Measurements from ENCODE around the gene CCDC177.
A peak's percentile ranks its signal among the peaks of the same experiment; 100 is the strongest.

CCDC177 gene

DNA sequence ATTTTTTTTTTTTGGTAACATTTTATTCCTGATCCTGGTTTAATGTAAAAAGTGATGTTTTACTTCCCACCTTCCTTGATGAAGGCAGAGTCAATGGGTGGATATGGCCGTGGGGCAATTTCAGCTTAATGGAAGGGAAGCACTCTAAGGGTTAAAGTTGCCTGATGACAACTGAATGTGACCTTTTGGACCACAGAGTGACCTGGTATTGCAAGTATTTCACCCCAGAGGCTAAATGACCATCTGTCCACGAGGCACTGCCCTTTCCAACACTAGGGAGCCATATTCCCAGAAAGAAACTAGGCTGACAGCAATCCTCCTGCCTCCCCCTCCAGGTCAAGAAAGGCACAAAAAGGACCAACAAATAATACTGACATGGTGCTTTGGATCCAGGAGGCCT lies 4.8 kb downstream of the CCDC177 start:
- DNase-seq (ENCODE audit: low read depth in 3 of 3), result no peak

DNA sequence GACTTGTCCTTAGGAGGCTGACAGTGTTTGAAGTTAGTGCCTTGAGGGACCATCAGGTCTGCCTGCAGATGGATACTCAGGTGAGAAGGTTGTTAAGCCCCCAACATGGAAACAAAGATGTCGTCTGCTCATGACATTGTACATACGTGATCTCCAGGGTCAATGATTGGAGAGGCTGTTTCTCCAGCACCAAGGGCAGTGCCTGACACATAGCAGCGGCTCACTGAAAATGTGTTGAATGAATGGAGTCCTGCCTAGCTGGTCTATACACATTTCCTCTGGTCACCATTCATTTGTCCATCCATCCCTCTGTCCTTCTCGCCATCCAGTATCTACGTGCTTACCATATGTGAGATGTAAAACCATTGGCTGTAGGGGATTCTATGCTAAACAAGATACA lies 7.1 kb downstream of the CCDC177 start:
- no peak for DNase-seq (ENCODE audit: low read depth in 3 of 3)

DNA sequence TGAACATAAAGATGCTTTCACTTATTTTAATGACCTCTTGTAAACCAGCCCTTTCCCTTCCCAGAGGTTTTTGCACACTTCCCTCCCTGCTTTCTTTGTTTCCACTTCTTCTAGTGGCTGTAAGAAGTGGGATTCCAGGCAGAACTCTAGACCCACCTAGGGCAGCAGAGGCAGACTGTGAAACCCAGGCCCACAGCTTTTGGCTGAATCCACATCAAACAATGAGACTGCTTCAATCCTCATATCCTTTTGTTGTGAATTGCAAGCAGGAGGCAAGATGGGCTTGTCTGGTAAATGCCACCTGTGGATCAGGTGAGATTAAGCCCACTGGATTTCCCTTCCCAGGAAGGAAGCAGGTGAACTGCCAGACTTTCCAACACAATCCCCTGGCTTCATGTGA lies 12.8 kb downstream of the CCDC177 start:
- DNase-seq (ENCODE audit: low read depth in 3 of 3), result no peak

DNA sequence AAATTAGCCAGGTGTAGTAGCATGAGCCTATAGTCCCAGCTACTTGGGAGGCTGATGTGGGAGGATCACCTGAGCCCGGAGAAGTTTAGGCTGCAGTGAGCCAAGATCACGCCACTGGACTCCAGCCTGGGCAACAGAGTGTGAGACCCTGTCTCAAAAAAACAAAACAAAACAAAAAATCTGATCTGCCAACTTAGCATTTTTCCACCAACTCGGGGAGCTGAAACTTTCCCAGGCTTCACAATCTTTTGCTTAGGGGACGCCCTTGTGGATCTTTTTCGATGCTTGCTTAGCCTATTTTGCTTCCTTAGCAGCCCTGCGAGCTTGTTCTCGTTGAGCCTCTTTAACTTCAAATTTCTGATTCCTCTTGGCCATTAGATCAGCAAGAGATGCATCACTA lies 13.8 kb downstream of the CCDC177 start:
- DNase-seq (ENCODE audit: low read depth in 3 of 3), result no peak

DNA sequence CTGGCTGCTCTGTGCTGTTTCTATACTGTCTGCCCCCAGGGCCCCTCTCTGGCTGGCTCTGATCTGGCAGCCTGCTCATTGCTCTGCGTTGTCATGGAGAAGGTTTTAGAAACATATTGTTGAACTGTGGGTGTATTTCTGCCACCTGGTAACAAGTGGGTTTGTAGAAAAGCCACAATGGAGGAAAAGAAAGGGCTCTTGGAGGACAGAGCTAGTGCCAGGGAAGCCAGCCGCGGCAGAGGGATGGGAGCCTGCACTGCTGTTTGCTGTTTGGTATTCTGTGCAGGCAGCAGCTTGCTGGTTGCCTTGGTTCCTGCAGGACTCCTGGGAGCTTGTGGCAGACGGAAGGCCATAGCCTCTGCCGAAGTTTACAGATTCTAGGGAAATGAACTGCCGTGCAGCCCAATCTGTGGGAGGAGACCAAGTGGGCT lies 15.1 kb downstream of the CCDC177 start:
- DNase-seq (ENCODE audit: low read depth in 3 of 3), result no peak

DNA sequence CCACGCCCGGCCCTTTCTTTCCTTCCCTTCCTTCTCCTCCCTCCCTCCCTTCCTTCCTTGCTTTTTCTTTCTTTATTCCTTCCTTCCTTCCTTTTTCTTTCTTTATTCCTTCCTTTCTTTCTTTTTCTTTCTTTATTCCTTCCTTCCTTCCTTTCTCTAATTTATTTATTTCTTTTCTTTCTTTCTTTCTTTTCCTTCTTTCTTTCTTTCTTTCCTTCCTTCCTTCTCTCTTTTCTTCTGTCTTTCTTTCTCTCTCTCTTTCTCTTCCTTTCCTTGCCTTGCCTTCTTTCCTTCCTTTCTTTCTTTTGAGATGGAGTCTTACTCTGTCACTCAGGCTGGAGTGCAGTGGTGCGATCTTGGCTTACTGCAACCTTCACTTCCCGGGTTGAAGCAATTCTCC lies 15.9 kb downstream of the CCDC177 start:
- no peak for DNase-seq (ENCODE audit: low read depth in 3 of 3)

DNA sequence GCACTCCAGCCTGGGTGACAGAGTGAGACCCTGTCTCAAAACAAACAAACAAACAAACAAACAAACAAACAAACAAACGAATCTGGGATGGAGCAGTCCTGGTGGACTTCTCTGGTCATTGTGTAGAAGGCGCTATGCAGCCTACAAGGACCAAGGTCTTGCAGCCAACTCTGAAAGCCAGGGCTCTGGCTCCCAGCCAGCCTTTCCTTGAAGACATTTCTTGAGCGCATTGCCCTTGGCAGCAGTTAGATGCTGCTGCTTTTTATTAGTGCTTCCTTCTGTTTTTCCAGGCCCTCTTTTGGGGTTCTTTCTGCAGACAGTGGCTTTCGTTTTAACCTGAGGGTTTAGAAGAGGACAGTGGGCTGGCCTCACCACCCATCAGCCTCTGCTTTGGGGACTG lies 20.2 kb downstream of the CCDC177 start:
- DNase-seq (ENCODE audit: low read depth in 3 of 3), result no peak

DNA sequence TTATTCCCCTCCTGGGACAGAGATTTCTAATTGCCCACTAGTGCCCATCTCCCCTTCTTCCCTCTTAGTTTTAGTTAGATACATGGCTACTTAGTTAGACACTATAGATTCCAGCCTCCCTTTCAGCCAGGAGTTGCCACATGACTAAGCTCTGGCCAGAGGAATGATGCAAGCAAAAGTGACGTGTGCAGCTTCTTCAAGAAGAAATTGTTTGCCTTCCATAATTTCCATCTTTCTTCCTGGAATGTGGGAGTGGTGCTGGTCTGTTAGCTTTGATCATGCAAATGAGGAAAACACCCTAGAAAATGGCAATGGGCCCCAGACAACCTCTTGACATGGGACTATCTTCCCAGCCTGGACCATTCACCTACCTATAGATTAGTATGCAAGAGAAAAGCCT lies 21.4 kb downstream of the CCDC177 start:
- no peak for DNase-seq (ENCODE audit: low read depth in 3 of 3)

DNA sequence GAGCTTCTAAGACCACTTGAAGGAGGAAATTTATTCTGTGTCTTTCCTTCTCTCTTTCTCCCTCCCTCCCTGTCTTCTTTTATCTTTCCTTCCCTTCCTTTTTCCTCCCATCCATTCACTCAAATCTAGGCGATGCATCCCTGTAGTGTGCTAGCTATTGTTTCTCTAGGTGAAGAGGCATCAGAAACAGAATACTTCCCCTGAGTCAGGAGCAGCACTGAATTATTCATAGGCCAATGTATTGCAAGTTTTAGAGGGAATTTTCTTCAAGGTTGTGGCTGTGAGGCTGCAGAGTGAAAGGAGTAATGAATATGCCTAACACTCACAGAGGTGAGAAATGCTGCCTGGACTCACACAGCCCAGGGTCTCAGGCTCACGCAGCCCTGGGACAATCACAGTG lies 23.2 kb downstream of the CCDC177 start:
- DNase-seq (ENCODE audit: low read depth in 3 of 3), result no peak

DNA sequence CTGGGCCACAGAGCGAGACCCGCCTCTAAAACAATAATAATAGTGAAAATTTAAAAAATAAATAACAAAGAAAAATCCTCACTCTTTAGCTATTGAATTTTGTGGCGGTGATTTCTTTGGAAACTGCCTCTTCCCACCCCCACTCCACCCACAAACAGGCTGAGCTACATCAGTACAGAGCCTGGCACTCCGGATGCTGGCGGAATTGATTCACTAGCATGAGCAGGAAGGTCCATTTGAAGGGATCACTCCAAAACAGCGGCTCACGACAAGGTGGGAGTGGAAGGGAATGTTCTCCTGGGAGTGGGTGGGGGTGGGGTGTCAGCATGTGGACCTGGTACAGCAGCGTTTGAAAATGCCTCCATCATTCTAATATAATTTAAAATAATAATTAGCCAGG lies 26.1 kb downstream of the CCDC177 start:
- DNase-seq (ENCODE audit: low read depth in 3 of 3), result no peak

DNA sequence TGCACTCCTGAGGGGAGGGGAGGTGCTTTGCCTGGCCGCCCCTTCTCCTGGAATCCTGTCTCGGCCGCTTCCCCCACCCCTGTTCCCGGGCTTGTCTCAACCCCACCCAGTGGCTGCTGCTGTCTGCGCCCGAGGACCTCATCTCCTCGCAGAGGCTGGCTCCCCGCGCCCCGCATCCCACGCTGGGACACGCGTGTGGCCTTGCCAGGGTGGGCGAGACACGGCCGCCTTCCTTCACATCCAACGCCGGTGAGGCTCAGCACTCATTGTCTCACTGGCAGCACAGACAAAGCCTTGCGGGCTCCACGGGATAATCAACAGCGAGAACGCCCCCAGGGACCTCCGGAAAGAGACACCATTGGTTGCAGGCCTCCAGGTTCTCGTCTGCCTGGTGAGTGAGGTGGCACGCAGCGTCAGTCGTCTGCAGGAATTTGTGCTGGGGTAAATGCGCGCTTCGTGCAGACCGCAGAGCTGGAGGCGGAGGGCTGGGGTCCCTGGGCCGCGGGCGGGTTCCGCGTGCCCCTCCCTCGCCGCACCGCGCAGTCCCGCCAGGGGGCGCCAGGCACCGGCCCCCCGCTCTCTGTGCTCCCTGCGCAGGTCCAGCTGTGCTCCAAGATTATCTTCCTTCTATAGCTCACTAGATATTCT lies 26.8 kb downstream of the CCDC177 start:
- DNase-seq (ENCODE audit: low read depth in 3 of 3), result peak in 1 of 3 donors; percentile 31

DNA sequence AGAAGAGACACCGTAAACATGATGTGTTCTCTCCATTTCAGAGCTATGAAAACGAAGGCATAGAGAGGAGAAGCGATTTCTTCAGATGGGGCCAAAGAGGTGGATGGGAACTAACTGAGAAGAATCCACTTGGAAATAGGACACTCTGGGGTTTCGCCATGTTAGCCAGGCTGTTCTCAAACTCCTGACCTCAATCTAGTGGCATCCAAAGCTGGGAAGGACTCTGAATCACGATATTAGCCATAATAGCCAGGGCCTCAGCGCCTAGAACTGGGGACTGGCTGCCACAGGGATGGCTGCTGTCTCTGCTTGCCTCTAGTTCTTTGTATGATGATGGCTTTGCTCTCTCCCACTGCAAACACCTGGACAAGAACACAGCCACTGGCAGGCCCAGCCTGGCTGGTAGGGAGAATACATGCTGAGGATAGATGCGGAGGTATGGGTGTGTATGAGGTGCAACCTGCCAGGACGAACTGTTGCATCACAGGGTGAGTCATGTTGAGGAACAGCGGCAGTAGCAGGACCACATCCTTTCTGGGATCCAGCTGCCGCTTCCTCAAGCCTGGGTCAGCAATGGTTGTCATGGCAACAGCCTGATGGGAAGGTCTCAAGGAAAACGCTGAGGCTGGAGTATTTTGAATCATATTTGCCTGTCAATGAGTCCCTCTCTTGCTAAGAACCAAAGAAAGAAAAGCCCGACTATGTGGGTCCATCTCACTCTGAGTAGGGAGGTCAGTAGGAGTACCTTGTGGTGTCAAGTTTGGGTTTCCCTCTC lies 31.1 kb downstream of the CCDC177 start:
- peak in 2 of 3 donors; percentile 1 to 16 for DNase-seq (ENCODE audit: low read depth in 3 of 3)

DNA sequence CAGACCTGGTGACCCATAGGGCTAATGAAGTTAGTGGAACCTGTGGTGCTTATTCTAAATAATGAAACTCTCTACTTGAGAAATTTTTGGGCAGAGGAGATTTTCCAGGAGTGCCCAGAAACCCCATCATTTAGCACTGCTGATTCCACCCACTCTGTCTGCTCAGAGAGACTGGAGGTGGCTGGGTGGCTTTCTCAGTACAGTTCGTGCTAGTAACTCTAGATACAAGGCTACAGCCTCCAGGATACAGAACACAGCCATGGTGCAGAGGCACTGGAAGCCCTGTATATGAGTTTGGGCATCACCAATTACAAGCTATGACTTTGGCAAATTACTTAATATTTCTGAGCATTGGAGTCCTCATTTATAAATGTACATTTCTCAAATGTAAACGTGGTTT lies 32.4 kb downstream of the CCDC177 start:
- no peak for DNase-seq (ENCODE audit: low read depth in 3 of 3)

DNA sequence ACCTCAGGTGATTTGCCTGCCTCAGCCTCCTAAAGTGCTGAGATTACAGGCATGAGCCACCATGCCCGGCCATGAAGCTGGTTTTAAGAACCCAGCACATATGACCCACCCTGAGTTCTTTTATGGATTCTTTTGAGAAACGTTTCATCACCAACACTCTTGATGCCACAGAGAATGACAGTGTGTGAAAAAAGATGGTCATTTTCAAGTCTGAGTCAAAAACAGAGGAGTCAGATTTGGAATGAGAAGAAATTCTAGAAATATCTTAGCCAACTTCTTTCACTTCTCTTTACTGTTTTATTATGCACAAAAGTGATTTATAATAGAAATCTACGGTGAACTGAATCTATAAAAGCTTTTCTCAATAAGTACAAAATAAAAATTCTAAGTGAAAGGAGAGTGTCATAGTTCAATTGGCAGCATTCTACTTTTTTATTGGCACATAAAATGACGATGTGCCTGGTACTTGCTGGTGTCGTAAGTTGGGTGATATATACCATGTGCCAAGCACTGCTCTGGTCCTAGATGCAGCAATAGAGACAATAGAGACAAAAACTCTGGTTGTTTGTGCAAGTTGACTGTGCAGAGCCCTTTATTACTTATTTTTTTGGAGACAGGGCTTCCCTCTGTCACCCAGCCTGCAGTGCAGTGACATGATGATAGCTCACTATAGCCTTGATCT lies 33.9 kb downstream of the CCDC177 start:
- DNase-seq (ENCODE audit: low read depth in 3 of 3), result no peak

DNA sequence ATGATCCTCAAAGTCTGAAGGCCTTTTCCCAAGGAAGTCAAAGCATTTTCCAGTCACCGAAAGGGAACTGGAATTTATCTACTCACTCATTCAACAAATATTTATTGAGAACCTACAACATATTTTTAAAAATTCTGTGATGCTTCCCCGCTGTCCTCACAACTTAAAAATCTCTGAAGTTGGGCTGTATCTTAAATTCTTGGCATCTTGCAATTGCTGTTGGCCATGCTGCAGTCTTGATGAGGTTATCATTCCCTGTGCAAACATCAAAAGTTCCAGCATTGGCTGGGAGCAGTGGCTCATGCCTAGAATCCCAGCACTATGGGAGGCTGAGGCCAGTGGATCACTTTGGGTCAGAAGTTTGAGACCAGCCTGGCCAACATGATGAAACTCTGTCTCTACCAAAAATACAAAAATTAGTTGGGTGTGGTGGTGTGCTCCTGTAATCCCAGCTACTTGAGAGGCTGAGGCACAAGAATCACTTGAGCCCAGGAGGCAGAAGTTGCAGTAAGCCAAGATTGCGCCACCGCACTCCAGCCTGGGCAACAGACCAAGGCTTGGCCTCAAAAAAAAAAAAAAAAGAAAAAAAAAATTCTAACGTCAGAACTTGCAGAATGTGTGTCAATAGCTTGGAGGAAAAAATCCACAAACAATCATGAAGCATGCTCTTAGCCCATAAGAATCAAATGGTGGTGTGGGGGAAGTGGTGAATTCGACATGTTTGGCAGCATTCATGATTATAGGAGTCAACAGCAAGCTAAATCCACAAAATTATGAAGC lies 34.9 kb downstream of the CCDC177 start:
- no peak for DNase-seq (ENCODE audit: low read depth in 3 of 3)

DNA sequence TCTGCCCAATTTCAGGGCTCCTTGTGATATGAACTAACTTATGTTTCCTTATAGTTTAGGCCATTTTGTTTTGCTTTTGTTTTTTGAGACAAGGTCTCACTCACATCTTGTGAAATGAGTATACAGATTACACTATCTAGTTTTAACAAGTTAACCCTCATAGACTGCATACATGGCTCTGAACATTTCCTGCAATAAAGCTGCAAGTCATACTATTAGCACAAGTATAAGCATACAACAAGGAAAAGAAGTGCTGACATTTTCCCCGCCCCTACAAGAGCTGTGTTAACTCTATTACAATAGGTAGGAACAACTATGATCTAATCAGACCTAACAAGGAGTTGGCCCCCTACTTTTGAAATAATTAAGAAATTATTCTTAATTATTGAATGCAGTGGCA lies 35.9 kb downstream of the CCDC177 start:
- DNase-seq (ENCODE audit: low read depth in 3 of 3), result no peak

DNA sequence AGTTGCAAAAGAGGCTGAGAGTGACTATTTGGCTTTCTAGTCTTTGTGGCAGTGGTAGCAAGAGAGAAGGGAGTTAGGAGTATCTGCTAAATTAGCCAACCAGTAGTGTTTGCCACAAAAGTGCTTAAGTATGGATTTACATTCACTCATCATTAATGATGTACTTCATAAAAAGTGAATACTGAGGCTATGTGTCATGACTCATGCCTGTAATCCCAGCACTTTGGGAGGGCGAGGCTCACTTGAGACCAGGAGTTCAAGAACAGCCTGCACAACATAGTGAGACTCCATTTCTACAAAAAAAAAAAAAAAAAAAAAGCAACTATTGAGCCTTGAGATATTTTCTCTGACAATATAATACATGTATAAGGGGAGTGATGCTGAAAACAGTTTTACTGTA lies 36.8 kb downstream of the CCDC177 start:
- no peak for DNase-seq (ENCODE audit: low read depth in 3 of 3)

DNA sequence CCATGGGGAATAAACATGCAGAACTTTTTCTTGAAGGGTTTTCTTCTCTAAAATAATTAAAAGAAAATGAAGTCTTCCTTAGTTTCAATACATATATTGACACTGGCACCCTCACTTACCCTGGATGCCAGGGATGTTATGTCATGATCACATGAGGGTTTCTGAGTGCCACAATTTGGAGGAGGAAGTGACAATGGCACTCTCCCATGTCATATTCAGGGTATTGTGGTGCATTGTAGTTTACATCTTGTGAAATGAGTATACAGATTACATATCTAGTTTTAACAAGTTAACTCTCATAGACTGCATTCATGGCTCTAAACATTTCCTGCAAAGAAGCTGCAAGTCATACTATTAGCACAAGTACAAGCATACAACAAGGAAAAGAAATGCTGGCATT lies 37.7 kb downstream of the CCDC177 start:
- DNase-seq (ENCODE audit: low read depth in 3 of 3), result no peak

DNA sequence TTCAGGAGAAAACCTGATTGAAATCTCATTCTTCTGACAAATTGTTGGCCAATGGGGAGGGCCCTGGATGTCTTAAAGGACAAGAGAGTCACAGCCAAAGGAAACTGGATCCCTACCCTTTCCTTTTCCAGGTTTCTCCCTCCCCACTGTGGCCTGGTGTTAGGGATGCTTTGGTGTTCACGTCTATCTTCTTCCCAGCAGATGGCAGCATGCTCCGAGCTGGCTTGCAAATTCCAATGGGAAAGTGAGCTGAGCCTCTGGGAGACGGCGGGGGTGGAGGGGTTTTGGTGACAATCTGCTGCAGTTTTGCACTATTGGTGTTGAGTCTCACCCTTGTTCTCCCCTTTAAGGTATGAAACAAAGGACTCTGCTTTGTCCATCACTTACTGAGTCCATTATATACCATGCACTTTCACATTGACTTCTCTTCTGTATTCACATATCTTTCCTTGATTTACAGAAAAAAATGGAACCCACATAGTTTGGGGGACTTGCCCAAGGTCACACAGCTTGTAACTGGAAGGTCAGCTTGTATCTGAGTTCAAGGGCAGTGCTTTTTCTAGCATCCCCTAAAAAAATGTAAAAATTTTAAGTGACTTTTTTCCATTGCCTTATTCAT lies 39.3 kb downstream of the CCDC177 start:
- DNase-seq (ENCODE audit: low read depth in 3 of 3), result no peak

DNA sequence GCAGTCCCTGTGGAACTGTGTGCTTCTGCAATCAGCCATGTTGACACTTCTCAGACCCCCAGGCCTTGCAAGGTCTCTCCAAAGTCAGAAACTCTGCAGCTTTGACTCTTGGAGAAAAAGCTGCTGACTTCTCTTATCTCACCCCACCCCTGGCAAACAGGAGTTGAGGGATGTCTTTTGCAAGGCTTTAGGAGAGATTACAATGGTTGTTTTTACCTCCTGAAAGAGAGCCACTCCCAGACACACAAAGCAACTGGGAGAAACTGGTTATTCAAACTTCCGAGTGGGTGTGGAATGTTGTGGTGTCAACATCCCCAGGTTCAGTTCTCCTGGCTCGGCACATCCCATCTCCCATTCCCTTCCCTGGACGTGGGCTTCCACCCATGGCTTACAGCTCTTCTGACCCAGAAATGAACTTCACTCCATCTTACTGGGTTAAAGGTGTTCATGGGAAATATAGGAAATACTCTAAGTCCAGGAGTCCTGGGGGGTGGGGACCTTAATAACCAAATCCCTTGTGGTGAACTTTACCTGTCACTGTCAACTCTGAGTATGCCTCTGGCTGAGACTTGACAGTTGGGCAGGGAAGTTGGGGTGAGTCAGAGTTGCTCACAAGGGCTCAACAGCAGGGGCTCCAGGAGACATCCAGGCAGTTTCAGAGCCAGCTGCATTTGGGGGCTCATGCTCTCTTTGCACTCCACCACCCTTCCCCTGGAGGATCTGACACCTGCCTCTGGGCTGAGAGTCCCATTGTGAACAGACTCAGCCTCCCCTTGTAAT lies 41.9 kb downstream of the CCDC177 start:
- no peak for DNase-seq (ENCODE audit: low read depth in 3 of 3)

DNA sequence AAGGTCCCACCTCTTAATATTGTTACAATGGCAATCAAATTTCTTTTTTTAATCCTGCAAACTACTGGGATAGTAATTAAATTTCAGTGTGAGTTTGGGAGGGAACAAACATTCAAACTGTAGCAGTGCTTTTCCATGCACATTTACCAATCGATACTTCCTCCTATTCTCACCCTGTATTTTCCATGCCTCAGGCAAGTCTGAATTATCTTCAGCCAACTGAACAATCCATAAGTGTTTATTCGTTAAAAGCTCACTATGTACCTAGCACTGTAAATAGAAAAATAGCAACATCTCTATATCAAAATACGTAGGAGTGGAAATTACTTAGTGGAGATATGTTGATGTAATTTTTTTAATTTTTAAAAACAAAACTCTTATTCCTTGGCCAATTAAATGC lies 43.5 kb downstream of the CCDC177 start:
- DNase-seq (ENCODE audit: low read depth in 3 of 3), result no peak
